HG03039 (cell line): Measurements from ENCODE around the gene COA6.
"Not testable (repeated sequence)": the region's sequence is repeated elsewhere in the genome, so short reads cannot be mapped to it uniquely, and the experiment has no call there.

Experiments used
- ATAC-seq: cut with Tn5 transposase; IDR thresholded peaks from one replicate; pipeline ENCODE4 v1.9.1; 2021; ENCODE audit warnings: mild to moderate bottlenecking, moderate library complexity; ENCODE audit not compliant: unreplicated experiment

Gene COA6, protein sequence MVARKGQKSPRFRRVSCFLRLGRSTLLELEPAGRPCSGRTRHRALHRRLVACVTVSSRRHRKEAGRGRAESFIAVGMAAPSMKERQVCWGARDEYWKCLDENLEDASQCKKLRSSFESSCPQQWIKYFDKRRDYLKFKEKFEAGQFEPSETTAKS

DNA sequence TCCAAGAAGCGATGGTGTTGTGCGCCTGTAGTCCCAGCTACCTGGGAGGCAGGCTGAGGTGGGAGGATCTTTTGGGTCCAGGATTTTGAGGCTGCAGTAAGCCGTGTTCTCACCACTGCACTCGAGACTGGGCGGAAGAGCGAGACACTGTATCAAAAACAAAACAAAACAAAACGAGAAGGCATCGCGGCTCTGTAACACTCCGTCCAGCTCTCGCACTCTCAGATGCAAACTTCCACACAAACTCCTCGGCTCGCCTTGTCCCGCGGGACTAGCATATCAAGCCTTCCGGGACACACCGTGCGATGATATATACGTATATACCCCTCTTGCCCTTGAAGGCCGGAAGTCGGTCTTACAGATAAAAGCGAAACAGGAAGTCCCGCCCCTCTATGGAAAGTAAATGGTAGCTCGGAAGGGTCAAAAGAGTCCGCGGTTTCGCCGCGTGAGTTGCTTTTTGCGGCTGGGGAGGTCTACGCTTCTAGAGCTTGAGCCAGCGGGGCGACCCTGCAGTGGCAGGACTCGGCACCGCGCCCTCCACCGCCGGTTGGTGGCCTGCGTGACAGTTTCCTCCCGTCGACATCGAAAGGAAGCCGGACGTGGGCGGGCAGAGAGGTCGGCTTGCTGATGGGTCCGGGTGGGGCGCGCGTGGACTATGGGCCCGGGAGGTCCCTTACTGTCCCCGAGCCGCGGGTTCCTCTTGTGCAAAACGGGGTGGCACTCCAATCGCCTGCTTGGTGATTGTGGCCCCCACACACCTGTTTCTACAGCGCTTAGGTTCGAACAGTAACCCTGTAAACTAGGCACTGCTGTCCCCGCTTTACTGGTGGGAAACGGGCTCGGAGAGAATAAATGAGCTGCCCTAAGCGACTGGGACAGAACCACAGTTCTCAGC lies at the start of gene COA6:
TSS of gene COA6 (plus strand) at position 393 of the 895 bp plus-strand sequence. CDS start at position 404, 11 bp downstream.
- peak; percentile 92 for ATAC-seq

GRCh38 chr1:234324821-234325220 lies 48.4 kb upstream of the COA6 start:
- ATAC-seq = no peak

DNA sequence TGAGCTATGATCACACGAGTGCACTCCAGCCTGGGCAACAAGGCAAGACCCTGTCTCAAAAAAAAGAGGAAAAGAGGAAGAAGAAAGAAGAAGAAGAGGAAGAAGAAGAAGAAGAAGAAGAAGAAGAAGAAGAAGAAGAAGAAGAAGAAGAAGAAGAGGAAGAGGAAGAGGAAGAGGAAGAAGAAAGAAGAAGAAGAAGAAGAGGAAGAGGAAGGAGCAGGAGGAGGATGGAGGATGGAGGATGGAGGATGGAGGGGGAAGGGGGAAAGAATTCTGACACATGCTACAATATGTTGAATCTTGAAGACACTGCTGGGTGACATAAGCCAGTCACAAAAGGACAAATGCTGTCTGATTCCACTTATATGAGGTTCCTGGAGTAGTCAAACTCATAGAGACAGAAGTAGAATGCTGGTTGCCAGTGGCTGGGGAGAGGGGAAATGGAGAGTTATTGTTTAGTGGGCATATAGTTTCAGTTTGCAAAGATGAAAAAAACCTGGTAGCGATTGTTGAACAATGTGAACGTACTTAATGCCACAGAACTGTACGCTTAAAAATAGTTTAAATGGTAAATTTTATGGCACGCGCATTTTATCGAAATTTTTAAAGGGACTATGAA lies 47.3 kb upstream of the COA6 start:
- ATAC-seq = no peak

- ATAC-seq = peak; percentile 72
Observed at GRCh38 chr1:234326497-234327366, 46.5 kb upstream of the COA6 start.

GRCh38 chr1:234327577-234328164 lies 45.6 kb upstream of the COA6 start:
- no peak for ATAC-seq

- ATAC-seq = no peak
Observed at GRCh38 chr1:234330843-234331215, 42.4 kb upstream of the COA6 start.

- no peak for ATAC-seq
Observed at GRCh38 chr1:234331507-234331906, 41.7 kb upstream of the COA6 start.

- ATAC-seq = no peak
Observed at GRCh38 chr1:234336359-234336758, 36.9 kb upstream of the COA6 start.

DNA sequence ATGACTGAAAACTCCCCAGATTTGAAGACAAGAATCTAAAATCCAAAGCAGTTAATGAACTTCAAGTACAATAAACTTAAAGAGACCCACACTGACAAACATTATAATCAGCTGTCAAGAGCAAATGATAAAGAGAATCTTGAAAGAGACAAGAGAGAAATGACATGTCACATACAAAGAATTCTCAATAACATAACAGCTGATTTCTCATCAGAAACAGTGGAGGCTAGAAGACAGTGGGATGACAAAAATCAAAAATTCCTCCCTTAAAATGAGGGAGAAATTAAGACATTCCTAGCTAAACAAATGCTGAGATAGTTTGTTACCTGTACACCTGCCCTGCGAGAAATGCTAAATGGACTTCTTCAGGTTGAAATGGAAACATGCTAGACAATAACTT lies 36.0 kb upstream of the COA6 start:
- no peak for ATAC-seq

GRCh38 chr1:234340528-234340927 lies 32.7 kb upstream of the COA6 start:
- ATAC-seq = no peak

DNA sequence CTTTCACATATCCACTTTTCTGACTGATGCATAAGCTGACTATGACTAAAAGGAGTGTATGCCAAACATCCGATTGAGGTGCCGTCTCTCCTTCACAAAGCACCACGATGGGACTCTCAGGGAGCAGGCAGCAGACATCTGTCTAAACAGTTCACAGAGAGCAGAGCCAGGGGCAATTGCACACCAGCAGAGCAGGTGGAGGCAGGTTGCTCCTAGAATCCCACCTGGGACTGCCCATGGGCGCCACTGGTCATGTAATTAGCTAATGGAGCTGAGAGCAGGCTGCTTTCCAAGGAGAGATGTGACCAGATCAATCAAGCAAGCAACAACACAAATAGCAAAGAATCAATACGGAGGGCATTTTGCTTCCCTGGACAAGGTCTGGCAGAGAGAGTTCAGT lies 30.5 kb upstream of the COA6 start:
- no peak for ATAC-seq

DNA sequence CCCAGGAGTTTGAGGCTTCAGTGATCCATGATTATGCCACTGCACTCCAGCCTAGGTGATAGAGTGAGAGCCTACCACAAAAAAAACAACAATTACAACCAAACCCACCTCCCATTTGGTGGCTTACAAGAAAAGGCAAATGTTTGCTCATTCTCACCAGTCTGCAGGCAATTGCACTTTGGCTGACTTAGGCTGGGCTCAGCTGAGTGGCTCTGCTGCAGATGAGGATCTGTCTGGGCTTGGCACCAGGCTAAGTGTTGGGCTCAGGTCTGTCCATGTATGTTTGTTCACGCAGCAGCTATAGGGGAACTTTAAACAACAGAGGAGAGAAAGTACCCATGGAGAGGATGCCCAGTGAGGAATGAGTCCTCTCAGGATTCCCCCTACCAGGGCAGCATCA lies 28.0 kb upstream of the COA6 start:
- ATAC-seq = no peak

DNA sequence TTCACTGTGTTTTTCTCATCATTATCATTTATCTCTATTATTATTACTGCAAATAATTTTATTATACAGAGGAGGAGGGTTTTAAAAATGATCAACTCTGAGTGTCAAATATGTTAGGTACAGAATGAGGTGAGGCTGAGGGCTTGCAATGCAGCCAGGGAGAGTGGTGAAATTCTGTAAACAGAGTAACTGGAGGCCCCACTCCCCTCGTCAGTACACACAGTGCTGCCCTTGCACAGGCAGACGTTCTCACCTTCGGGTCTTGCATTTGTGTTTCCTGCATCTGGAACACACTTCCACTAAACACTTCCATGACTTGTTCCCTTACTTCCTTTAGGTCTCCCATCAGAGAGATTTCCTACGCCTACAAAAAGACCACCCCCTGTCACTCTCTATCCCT lies 24.3 kb upstream of the COA6 start:
- ATAC-seq = no peak

DNA sequence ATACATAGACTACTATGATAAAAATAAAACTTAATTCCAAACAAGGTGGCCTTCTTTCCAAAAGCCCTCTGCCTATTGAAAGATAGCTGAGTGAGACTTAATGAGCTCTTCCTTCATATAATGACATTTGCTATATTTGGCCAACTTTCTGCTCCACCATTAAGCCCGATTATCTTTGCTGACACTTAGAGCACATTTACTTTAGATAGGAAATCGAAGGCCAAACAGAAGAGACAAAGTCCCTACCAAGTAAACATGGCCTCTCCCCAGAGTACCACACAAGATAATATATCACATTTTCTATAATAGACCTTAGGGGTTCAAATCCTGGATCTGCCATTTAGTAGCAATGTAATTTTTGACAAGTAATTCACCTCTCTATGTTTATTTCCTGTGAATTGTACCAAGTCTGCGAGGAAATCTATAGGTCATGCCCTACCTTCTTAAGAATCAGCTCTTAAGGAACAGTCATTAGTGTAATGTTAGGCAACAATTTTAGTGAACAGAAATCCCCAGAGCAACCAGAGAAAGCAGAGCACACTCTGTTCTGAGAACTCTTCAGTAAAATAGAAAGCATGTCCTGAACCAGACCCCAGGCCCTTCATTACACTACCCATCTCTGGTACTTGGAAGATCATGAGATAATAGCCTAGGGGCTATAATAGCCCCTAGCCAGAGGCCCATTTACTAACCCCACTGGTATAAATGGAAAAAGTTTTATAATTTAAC lies 17.3 kb upstream of the COA6 start:
- no peak for ATAC-seq

- not testable (repeated sequence) for ATAC-seq
Observed at GRCh38 chr1:234356615-234357269, 16.5 kb upstream of the COA6 start.

DNA sequence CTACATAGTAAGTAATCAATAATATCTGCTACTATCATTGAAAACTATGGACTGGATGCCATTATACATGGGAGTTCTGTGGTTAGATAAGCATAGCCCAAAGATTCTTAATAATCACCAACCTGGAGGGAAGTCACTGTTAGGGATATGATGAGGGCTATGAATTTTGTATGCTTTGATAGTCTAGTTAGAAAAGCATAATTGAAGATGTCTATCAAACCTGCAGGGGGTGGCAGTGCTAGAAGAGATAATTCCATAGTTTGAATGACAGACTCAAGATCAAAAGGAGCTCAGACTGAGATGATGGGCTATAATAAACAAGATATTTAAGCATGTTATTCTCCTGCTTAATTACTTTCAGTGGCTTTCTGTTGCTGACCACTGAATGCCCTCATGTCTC lies 15.4 kb upstream of the COA6 start:
- no peak for ATAC-seq

- ATAC-seq = no peak
Observed at GRCh38 chr1:234361102-234361603, 12.1 kb upstream of the COA6 start.

GRCh38 chr1:234362558-234362957 lies 10.7 kb upstream of the COA6 start:
- no peak for ATAC-seq

DNA sequence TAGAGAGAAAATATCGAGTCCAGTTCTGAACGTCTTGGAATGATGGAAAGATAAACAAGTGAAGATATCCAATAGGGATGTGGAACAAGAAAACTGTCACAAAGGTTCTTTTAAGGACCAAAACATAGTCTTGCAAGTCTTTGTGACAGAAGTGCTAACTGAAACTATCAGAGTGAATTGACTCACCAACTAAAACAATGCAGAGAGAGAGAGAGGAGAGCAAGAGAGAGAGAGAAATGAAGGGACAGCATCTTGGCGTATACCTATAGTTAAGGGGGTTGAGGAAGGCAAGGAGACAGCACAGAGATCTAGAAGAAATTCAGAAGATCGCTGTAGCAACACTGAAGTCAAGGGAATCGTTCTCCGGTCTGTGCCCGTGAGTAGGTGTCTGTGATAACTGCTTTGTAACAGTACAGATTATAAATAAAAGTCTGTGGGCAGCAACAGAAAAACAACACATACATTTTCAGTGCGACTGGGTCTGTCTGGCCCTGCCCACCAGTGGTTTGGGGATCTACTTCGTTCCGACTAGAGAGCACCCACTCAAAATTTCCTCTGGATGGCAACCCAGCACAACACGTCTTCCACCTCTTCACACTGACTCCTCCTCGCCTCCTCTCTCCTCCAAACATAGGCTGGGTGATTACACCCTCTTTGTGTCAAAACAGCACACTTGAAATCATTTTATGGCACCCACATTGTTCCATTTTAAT lies 4.8 kb upstream of the COA6 start:
- no peak for ATAC-seq
